Activated CD4-positive, alpha-beta memory T cell treated with anti-CD3 and anti-CD28 coated beads for 36 hours (primary cell): Measurements from ENCODE around the gene APOH. TPM values are rescaled to one million over a fixed set of nuclear protein-coding genes. Genes with fewer than 3 reads are reported as not detected.

Experiments
- CTCF ChIA-PET: fragments of 350-600 bp; sonication (Branson Sonifier 250); formaldehyde crosslinking; loops from one replicate; lab custom pipeline; 2021; ENCODE audit warnings: antibody characterized with exemption, inconsistent platforms; lab: Charles Lee
- POLR2A ChIA-PET: fragments of 350-600 bp; sonication (Branson Sonifier 250); formaldehyde crosslinking; loops from one replicate; lab custom pipeline; 2021; ENCODE audit warnings: antibody characterized with exemption; lab: Charles Lee
- DNase-seq: peaks from one replicate; pipeline ENCODE4 v3.0.0-alpha.2; 2020
- H3K27ac Mint-ChIP-seq: one replicate; pipeline ENCODE4 v1.8.0; 2021; ENCODE audit warnings: mixed read lengths
- H3K27me3 Mint-ChIP-seq: one replicate; pipeline ENCODE4 v1.8.0; 2021; ENCODE audit warnings: mixed read lengths
- H3K36me3 Mint-ChIP-seq: one replicate; pipeline ENCODE4 v1.8.0; 2021; ENCODE audit warnings: mixed read lengths
- H3K4me1 Mint-ChIP-seq: one replicate; pipeline ENCODE4 v1.8.0; 2021; ENCODE audit warnings: low read depth, mixed read lengths
- H3K4me3 Mint-ChIP-seq: one replicate; pipeline ENCODE4 v1.8.0; 2021; ENCODE audit warnings: mild to moderate bottlenecking, mixed read lengths
- H3K9me3 Mint-ChIP-seq: one replicate; pipeline ENCODE4 v1.8.0; 2021; ENCODE audit warnings: mixed read lengths
- intact Hi-C: fragments of 100-400 bp; cut with micrococcal nuclease; formaldehyde crosslinking; loops from one replicate; pipeline ENCODE4 v1.15.1; 2023
- total RNA-seq, 2 experiments: library from RNA; stranded (reverse); gene quantifications; one replicate each; pipeline ENCODE4 v1.2.3, GENCODE V29; 2021

The APOH gene
- total RNA-seq, 2 experiments from 2014 or later = not detected

- no peaks in the 10 kb centered on the region for H3K27me3 Mint-ChIP-seq
- CTCF ChIA-PET = interaction anchor here (1.3 kb wide), 1 partner anchor 10 kb away, joined by 3 read pairs; no protein-coding TSS in a partner anchor
- intact Hi-C loops = no loop called here
Observed at GRCh38 chr17:66210208-66210574, 19.0 kb downstream of the APOH start.

GRCh38 chr17:66207936-66208335, 21.3 kb downstream of the APOH start:
- ChIA-PET POLR2A (no interaction called here), CTCF (no interaction called here)
- Mint-ChIP-seq H3K4me3 (no peak overlapping the region), H3K27me3 (no peaks in the 10 kb centered on the region), H3K9me3 (no peaks in the 10 kb centered on the region), H3K27ac (no peak overlapping the region), H3K4me1 (no peaks in the 10 kb centered on the region), H3K36me3 (no peaks in the 10 kb centered on the region)
- intact Hi-C loops = no loop called here
- no peak for DNase-seq

More at GRCh38 chr17:66210208-66210574, 19.0 kb downstream of the APOH start:
- Mint-ChIP-seq H3K9me3 (no peaks in the 10 kb centered on the region), H3K36me3 (no peaks in the 10 kb centered on the region), H3K4me3 (no peak overlapping the region), H3K4me1 (no peaks in the 10 kb centered on the region), H3K27ac (no peak overlapping the region)
- no peak for DNase-seq
- POLR2A ChIA-PET = no interaction called here

GRCh38 chr17:66203274-66204015, 25.8 kb downstream of the APOH start:
- Mint-ChIP-seq H3K4me1 (peaks cover 16% of the 10 kb centered on the region), H3K9me3 (no peaks in the 10 kb centered on the region), H3K4me3 (no peak overlapping the region), H3K27me3 (no peaks in the 10 kb centered on the region), H3K27ac (no peak overlapping the region), H3K36me3 (no peaks in the 10 kb centered on the region)
- POLR2A ChIA-PET = no interaction called here
- intact Hi-C loops = loop anchor here (5.0 kb wide), 2 partner anchors 54 to 224 kb away; no protein-coding TSS in a partner anchor
- no peak for DNase-seq
- CTCF ChIA-PET = interaction anchor here (1.3 to 1.7 kb wide), 2 partner anchors 364 to 365 kb away, joined by 3 to 8 read pairs; no protein-coding TSS in a partner anchor

GRCh38 chr17:66200685-66201092, 28.5 kb downstream of the APOH start:
- DNase-seq = peak; percentile 59
- Mint-ChIP-seq H3K27me3 (no peaks in the 10 kb centered on the region), H3K9me3 (no peaks in the 10 kb centered on the region), H3K4me3 (no peak overlapping the region), H3K36me3 (no peaks in the 10 kb centered on the region), H3K4me1 (peaks cover 16% of the 10 kb centered on the region), H3K27ac (no peak overlapping the region)
- ChIA-PET POLR2A (no interaction called here), CTCF (interaction anchor here (0.6 to 2.4 kb wide), 32 partner anchors 9 to 967 kb away, joined by 3 to 17 read pairs (median 3); partner anchors contain the start of gene CEP112)
- intact Hi-C loops = loop anchor here (1.0 to 5.0 kb wide), 4 partner anchors 57 to 706 kb away; no protein-coding TSS in a partner anchor

- intact Hi-C loops = no loop called here
- no peaks in the 10 kb centered on the region for H3K27me3 Mint-ChIP-seq
- H3K27ac Mint-ChIP-seq = no peak overlapping the region
- CTCF ChIA-PET = interaction anchor here (1.4 kb wide), 1 partner anchor 476 kb away, joined by 5 read pairs; no protein-coding TSS in a partner anchor
- H3K4me3 Mint-ChIP-seq = no peak overlapping the region
- no peak for DNase-seq
- H3K36me3 Mint-ChIP-seq = no peaks in the 10 kb centered on the region
- no peaks in the 10 kb centered on the region for H3K9me3 Mint-ChIP-seq
- POLR2A ChIA-PET = no interaction called here
- peaks cover 16% of the 10 kb centered on the region for H3K4me1 Mint-ChIP-seq
Observed at GRCh38 chr17:66198242-66198641, 31.0 kb downstream of the APOH start.

GRCh38 chr17:66192378-66192687, 36.9 kb downstream of the APOH start:
- Mint-ChIP-seq H3K36me3 (no peaks in the 10 kb centered on the region), H3K4me1 (peaks cover 13% of the 10 kb centered on the region), H3K27ac (peak overlapping the region; percentile 46), H3K4me3 (peak overlapping the region; percentile 81), H3K9me3 (no peaks in the 10 kb centered on the region), H3K27me3 (no peaks in the 10 kb centered on the region)
- intact Hi-C loops = no loop called here
- ChIA-PET POLR2A (no interaction called here), CTCF (interaction anchor here (3.1 kb wide), 1 partner anchor 8 kb away, joined by 17 read pairs; no protein-coding TSS in a partner anchor)
- no peak for DNase-seq

- intact Hi-C loops = no loop called here
- Mint-ChIP-seq H3K4me3 (peak within 1 kb of the TSS; percentile 81), H3K36me3 (no peaks in the 10 kb centered on the region), H3K9me3 (no peaks in the 10 kb centered on the region), H3K27me3 (no peaks in the 10 kb centered on the region), H3K4me1 (peaks cover 13% of the 10 kb centered on the region), H3K27ac (peak within 1 kb of the TSS; percentile 46)
- POLR2A ChIA-PET = no interaction called here
- CTCF ChIA-PET = interaction anchor here (1.1 to 3.1 kb wide), 2 partner anchors 8 to 235 kb away, joined by 3 to 17 read pairs; no protein-coding TSS in a partner anchor
- DNase-seq = peak; percentile 87
Observed at GRCh38 chr17:66191593-66192377, 37.4 kb downstream of the APOH start, which contains the start of gene CEP112. CEP112 (minus strand) TSS chr17:66192133.

GRCh38 chr17:66190738-66191592, 38.2 kb downstream of the APOH start:
- POLR2A ChIA-PET = interaction anchor here (0.6 to 0.9 kb wide), 2 partner anchors 11 to 926 kb away, joined by 4 read pairs; no protein-coding TSS in a partner anchor
- no peaks in the 10 kb centered on the region for H3K27me3 Mint-ChIP-seq
- peaks cover 13% of the 10 kb centered on the region for H3K4me1 Mint-ChIP-seq
- H3K27ac Mint-ChIP-seq = peak overlapping the region; percentile 42
- DNase-seq = no peak
- H3K9me3 Mint-ChIP-seq = no peaks in the 10 kb centered on the region
- no peaks in the 10 kb centered on the region for H3K36me3 Mint-ChIP-seq
- H3K4me3 Mint-ChIP-seq = peak overlapping the region; percentile 81
- CTCF ChIA-PET = interaction anchor here (0.6 to 3.1 kb wide), 4 partner anchors 9 to 583 kb away, joined by 3 to 17 read pairs (median 4); no protein-coding TSS in a partner anchor
- intact Hi-C loops = no loop called here

GRCh38 chr17:66187718-66188117, 41.5 kb downstream of the APOH start:
- intact Hi-C loops = no loop called here
- POLR2A ChIA-PET = no interaction called here
- H3K9me3 Mint-ChIP-seq = no peaks in the 10 kb centered on the region
- H3K27ac Mint-ChIP-seq = no peak overlapping the region
- H3K36me3 Mint-ChIP-seq = no peaks in the 10 kb centered on the region
- peaks cover 13% of the 10 kb centered on the region for H3K4me1 Mint-ChIP-seq
- no peak for DNase-seq
- no peak overlapping the region for H3K4me3 Mint-ChIP-seq
- CTCF ChIA-PET = interaction anchor here (0.7 kb wide), 1 partner anchor 886 kb away, joined by 3 read pairs; no protein-coding TSS in a partner anchor
- no peaks in the 10 kb centered on the region for H3K27me3 Mint-ChIP-seq

- no peaks in the 10 kb centered on the region for H3K9me3 Mint-ChIP-seq
- DNase-seq = no peak
- H3K4me1 Mint-ChIP-seq = peaks cover under 1% of the 10 kb centered on the region
- POLR2A ChIA-PET = no interaction called here
- H3K27me3 Mint-ChIP-seq = no peaks in the 10 kb centered on the region
- no peak overlapping the region for H3K27ac Mint-ChIP-seq
- H3K4me3 Mint-ChIP-seq = no peak overlapping the region
- CTCF ChIA-PET = interaction anchor here (1.1 kb wide), 1 partner anchor 954 kb away, joined by 3 read pairs; no protein-coding TSS in a partner anchor
- intact Hi-C loops = no loop called here
- H3K36me3 Mint-ChIP-seq = no peaks in the 10 kb centered on the region
Observed at GRCh38 chr17:66185862-66186261, 43.4 kb downstream of the APOH start.

- Mint-ChIP-seq H3K4me1 (no peaks in the 10 kb centered on the region), H3K27ac (no peak overlapping the region), H3K36me3 (peaks cover 1% of the 10 kb centered on the region), H3K9me3 (no peaks in the 10 kb centered on the region), H3K27me3 (no peaks in the 10 kb centered on the region), H3K4me3 (no peak overlapping the region)
- ChIA-PET CTCF (no interaction called here), POLR2A (no interaction called here)
- no peak for DNase-seq
- intact Hi-C loops = no loop called here
Observed at GRCh38 chr17:66184392-66184791, 44.8 kb downstream of the APOH start.
